HL-60 (cell line): Measurements from ENCODE around the gene S100A3.

Experiments used
- DNase-seq, 2 experiments: peaks; one replicate each; pipeline ENCODE4 v3.0.0-alpha.2; 2010 to 2020; ENCODE audit warnings: low read depth in 1 of 2, low spot score in 1 of 2
- H3K27ac ChIP-seq: fragments of 250-450 bp; sonication (Bioruptor Pico); replicated peaks from 2 replicates; pipeline ENCODE4 v1.5.1; 2020; ENCODE audit warnings: mild to moderate bottlenecking, moderate library complexity
- H3K27me3 ChIP-seq: fragments of 250-450 bp; sonication (Bioruptor Pico); 2 replicates; pipeline ENCODE4 v1.5.1; 2021; ENCODE audit warnings: mild to moderate bottlenecking, moderate library complexity; ENCODE audit not compliant: insufficient read depth, poor library complexity, severe bottlenecking
- H3K4me3 ChIP-seq: replicated peaks from 2 replicates; pipeline ENCODE4 v1.5.1; 2011; ENCODE audit warnings: mild to moderate bottlenecking, control low read depth, low read length; ENCODE audit not compliant: insufficient read depth
- GABPA ChIP-seq: IDR thresholded peaks from 2 replicates; pipeline ENCODE4 v1.6.1; 2012; ENCODE audit warnings: low read depth
- POLR2AphosphoS5 ChIP-seq: IDR thresholded peaks from 2 replicates; pipeline ENCODE4 v1.6.1; 2012; ENCODE audit warnings: low read depth
- SPI1 ChIP-seq: IDR thresholded peaks from 2 replicates; pipeline ENCODE4 v1.6.1; 2012; ENCODE audit warnings: low read depth, mild to moderate bottlenecking, borderline replicate concordance
- TF ChIP-seq, protein P1 (sequence below): IDR thresholded peaks from 2 replicates; pipeline ENCODE4 v1.6.1; 2012; ENCODE audit warnings: low read depth; ENCODE audit not compliant: insufficient replicate concordance
- TF ChIP-seq, protein P2 (sequence below): IDR thresholded peaks from one replicate; pipeline ENCODE4 v1.5.1; 2011; ENCODE audit warnings: low read length, control low read depth, inconsistent platforms; ENCODE audit not compliant: insufficient read depth

The S100A3 gene

DNA sequence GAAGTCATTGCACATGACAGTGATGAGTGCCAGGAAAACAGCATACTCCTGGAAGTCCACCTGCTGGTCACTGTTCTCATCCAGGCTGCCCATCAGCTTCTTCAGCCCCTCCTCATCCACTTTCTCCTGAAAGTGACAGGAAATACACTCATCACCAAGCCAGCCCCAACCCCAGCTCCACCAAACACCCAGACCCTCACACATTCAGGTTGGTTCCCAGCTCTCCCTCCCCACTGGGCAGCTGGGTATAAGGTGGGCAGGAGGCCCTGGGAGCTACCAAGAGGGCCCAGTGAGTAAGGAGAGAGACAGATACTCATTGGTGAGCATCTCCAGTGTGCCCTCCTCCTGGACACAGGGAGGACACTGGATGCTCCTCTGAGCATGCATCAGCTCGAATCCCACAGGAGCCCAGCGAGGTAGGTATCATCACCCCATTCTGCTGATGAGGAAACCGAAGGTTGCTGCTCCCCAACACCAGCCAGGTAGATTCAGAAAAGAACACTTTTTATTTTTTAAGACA lies 12.5 kb upstream of the S100A3 start:
- TF ChIP-seq SPI1 = no peak
- TF ChIP-seq, protein P1, sequence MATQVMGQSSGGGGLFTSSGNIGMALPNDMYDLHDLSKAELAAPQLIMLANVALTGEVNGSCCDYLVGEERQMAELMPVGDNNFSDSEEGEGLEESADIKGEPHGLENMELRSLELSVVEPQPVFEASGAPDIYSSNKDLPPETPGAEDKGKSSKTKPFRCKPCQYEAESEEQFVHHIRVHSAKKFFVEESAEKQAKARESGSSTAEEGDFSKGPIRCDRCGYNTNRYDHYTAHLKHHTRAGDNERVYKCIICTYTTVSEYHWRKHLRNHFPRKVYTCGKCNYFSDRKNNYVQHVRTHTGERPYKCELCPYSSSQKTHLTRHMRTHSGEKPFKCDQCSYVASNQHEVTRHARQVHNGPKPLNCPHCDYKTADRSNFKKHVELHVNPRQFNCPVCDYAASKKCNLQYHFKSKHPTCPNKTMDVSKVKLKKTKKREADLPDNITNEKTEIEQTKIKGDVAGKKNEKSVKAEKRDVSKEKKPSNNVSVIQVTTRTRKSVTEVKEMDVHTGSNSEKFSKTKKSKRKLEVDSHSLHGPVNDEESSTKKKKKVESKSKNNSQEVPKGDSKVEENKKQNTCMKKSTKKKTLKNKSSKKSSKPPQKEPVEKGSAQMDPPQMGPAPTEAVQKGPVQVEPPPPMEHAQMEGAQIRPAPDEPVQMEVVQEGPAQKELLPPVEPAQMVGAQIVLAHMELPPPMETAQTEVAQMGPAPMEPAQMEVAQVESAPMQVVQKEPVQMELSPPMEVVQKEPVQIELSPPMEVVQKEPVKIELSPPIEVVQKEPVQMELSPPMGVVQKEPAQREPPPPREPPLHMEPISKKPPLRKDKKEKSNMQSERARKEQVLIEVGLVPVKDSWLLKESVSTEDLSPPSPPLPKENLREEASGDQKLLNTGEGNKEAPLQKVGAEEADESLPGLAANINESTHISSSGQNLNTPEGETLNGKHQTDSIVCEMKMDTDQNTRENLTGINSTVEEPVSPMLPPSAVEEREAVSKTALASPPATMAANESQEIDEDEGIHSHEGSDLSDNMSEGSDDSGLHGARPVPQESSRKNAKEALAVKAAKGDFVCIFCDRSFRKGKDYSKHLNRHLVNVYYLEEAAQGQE = no peak
- TF ChIP-seq, protein P2, sequence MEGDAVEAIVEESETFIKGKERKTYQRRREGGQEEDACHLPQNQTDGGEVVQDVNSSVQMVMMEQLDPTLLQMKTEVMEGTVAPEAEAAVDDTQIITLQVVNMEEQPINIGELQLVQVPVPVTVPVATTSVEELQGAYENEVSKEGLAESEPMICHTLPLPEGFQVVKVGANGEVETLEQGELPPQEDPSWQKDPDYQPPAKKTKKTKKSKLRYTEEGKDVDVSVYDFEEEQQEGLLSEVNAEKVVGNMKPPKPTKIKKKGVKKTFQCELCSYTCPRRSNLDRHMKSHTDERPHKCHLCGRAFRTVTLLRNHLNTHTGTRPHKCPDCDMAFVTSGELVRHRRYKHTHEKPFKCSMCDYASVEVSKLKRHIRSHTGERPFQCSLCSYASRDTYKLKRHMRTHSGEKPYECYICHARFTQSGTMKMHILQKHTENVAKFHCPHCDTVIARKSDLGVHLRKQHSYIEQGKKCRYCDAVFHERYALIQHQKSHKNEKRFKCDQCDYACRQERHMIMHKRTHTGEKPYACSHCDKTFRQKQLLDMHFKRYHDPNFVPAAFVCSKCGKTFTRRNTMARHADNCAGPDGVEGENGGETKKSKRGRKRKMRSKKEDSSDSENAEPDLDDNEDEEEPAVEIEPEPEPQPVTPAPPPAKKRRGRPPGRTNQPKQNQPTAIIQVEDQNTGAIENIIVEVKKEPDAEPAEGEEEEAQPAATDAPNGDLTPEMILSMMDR = no peak
- TF ChIP-seq GABPA = no peak
- no peak for TF ChIP-seq POLR2AphosphoS5

DNA sequence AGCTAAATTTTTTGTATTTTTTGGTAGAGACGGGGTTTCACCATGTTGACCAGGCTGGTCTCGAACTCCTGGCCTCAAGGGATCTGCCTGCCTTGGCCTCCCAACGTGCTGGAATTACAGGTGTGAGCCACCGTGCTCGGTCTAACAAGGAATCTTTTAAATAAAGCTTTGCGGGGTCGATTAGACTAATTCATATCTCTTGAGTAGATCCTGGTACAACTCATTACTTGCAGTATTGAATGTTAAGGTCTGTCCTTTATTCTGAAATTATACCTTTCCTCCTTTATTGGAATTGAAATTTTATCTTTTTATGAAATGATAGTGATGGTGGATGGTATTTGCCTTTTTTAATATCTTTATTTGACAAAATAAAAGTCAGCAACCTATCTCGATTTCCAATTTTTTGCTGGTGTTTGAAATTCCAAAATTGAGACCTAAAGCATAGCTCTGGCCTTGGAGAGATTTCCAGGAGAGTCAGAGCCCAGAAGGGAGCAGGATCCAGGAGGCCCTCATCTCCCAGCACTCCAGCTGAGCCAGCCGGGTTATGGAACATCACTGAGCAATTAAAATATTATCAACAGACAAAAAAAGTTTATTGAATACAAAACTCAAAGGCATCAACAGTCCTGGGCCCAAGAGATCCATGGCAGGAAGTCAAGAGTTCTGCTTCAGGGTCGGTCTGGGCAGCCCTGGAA lies 11.9 kb upstream of the S100A3 start:
- no peak overlapping the region for H3K27ac ChIP-seq
- no peaks in the 10 kb centered on the region for H3K27me3 ChIP-seq
- TF ChIP-seq GABPA (no peak), SPI1 (no peak), POLR2AphosphoS5 (no peak)
- TF ChIP-seq, protein P1 = no peak
- no peak for DNase-seq
- H3K4me3 ChIP-seq = no peak overlapping the region

More for the DNA sequence above, 12.5 kb upstream of the S100A3 start:
- no peak for DNase-seq
- no peak overlapping the region for H3K4me3 ChIP-seq
- no peak overlapping the region for H3K27ac ChIP-seq
- no peaks in the 10 kb centered on the region for H3K27me3 ChIP-seq

DNA sequence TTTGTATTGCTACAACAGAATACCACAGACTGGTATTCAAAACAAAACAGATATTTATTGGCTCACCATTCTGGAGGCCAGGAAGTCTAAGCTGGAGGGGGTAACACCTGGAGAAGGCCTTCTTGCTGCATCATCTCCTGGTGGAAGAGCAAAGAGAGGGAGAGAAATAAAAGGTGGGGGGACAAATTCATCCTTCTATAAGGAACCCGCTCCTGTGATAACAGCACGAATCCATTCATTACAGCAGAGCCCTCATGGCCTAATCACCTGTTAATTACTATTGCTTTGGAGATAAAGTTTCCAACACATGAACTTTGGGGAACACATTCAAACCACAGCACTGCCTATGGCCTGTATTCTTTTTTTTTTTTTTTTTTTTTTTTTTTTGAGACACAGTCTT lies 11.2 kb upstream of the S100A3 start:
- Histone ChIP-seq H3K27ac (no peak overlapping the region), H3K4me3 (no peak overlapping the region), H3K27me3 (no peaks in the 10 kb centered on the region)
- no peak for TF ChIP-seq SPI1
- TF ChIP-seq, protein P2 = no peak
- TF ChIP-seq, protein P1 = no peak
- no peak for TF ChIP-seq GABPA
- no peak for TF ChIP-seq POLR2AphosphoS5
- DNase-seq = no peak
